ENCODE data around the gene LOXL1.

GRCh38 chr15:73941871-73942635 lies 15.8 kb downstream of the LOXL1 start:
- no peak for TF ChIP-seq CTCF (IDR thresholded peaks at IDR 0.05)
- no peak for TF ChIP-seq POLR2A (IDR thresholded peaks at IDR 0.05)

Measured in heart left ventricle (tissue), 13 donors.